OCI-LY3 (cell line): ENCODE measurements around the gene ANKRD55.
A peak's percentile ranks its signal among the peaks of the same experiment; 100 is the strongest.
"Not testable (repeated sequence)": the region's sequence is repeated elsewhere in the genome, so short reads cannot be mapped to it uniquely, and the experiment has no call there.

Experiments used
- H2AFZ ChIP-seq: fragments of 200-600, 300-600 bp; shearing (Covaris generic); 2 replicates; pipeline ENCODE4 v1.6.0; 2014; ENCODE audit warnings: antibody characterized with exemption, low read depth, low read length
- H3K27ac ChIP-seq: fragments of 200-600, 300-600 bp; sonication (generic); 2 replicates; pipeline ENCODE4 v1.5.1; 2014; ENCODE audit warnings: mild to moderate bottlenecking, low read length, moderate library complexity, mixed read lengths
- H3K27me3 ChIP-seq: fragments of 200-600, 300-600 bp; sonication (generic); 2 replicates; pipeline ENCODE4 v1.6.1; 2014; ENCODE audit warnings: low read depth, low read length, mixed read lengths
- H3K36me3 ChIP-seq: fragments of 200-600, 300-600 bp; sonication (generic); replicated peaks from 2 replicates; pipeline ENCODE3; 2014; ENCODE audit warnings: low read depth, low read length, mixed read lengths
- H3K4me1 ChIP-seq: fragments of 300-600, 200-600 bp; sonication (generic); 2 replicates; pipeline ENCODE4 v1.6.1; 2014; ENCODE audit warnings: low read length, mixed read lengths
- H3K4me2 ChIP-seq: fragments of 200-600, 300-600 bp; sonication (generic); 2 replicates; pipeline ENCODE4 v1.6.1; 2014; ENCODE audit warnings: low read length, mixed read lengths
- H3K4me3 ChIP-seq: fragments of 300-600, 200-600 bp; sonication (generic); 2 replicates; pipeline ENCODE4 v1.5.1; 2014; ENCODE audit warnings: antibody characterized with exemption, mild to moderate bottlenecking, low read length, moderate library complexity
- H3K79me2 ChIP-seq: fragments of 300-600, 200-600 bp; shearing (Covaris generic); 2 replicates; pipeline ENCODE4 v1.6.1; 2014; ENCODE audit warnings: mild to moderate bottlenecking, low read length, mixed read lengths
- H3K9ac ChIP-seq: fragments of 300-600, 200-600 bp; shearing (Covaris generic); 2 replicates; pipeline ENCODE4 v1.6.0; 2014; ENCODE audit warnings: mild to moderate bottlenecking, low read length, moderate library complexity
- H3K9me3 ChIP-seq: fragments of 200-600, 300-600 bp; shearing (Covaris generic); 2 replicates; pipeline ENCODE4 v1.6.1; 2014; ENCODE audit warnings: low read length, mixed read lengths; ENCODE audit not compliant: insufficient read depth
- H4K20me1 ChIP-seq: fragments of 200-600, 300-600 bp; sonication (generic); 2 replicates; pipeline ENCODE4 v1.6.1; 2016; ENCODE audit warnings: low read length, mixed read lengths; ENCODE audit not compliant: insufficient read depth
- EZH2phosphoT487 ChIP-seq: fragments of 200-600 bp; shearing (Covaris generic); IDR thresholded peaks from 2 replicates; pipeline ENCODE4 v1.6.1; 2018; ENCODE audit warnings: antibody characterized with exemption, mixed run types, low read depth
- TF ChIP-seq, protein P1 (sequence below): fragments of 200-600, 300-600 bp; sonication (generic); IDR thresholded peaks from 2 replicates; pipeline ENCODE4 v1.5.1; 2014; ENCODE audit warnings: antibody characterized with exemption, low read length, low read depth

ANKRD55 gene

DNA sequence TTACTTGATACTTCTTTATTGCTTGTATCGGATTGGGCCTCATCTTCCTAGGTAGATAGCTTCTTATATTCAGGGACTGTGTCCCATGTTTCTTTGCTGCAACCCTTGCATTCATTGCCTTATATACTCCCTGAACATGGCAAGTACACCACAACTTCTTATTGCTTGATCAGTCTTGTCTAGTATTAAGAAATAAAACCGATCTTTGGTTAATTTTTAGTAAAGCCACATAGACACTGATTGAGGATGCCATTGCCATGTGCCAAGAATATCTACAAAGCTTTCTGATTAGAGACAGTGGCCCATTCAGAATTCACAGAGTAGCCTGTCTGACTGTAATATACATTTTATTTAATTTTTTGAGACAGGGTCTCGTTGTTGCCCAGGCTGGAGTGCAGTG, 34.7 kb upstream of the ANKRD55 start:
- H3K27ac ChIP-seq: no peak overlapping the region
- H3K79me2 ChIP-seq: no peaks in the 10 kb centered on the region
- H2AFZ ChIP-seq: no peak overlapping the region
- no peaks in the 10 kb centered on the region for H3K27me3 ChIP-seq
- no peaks in the 10 kb centered on the region for H3K36me3 ChIP-seq
- TF ChIP-seq EZH2phosphoT487: no peak
- TF ChIP-seq, protein P1, sequence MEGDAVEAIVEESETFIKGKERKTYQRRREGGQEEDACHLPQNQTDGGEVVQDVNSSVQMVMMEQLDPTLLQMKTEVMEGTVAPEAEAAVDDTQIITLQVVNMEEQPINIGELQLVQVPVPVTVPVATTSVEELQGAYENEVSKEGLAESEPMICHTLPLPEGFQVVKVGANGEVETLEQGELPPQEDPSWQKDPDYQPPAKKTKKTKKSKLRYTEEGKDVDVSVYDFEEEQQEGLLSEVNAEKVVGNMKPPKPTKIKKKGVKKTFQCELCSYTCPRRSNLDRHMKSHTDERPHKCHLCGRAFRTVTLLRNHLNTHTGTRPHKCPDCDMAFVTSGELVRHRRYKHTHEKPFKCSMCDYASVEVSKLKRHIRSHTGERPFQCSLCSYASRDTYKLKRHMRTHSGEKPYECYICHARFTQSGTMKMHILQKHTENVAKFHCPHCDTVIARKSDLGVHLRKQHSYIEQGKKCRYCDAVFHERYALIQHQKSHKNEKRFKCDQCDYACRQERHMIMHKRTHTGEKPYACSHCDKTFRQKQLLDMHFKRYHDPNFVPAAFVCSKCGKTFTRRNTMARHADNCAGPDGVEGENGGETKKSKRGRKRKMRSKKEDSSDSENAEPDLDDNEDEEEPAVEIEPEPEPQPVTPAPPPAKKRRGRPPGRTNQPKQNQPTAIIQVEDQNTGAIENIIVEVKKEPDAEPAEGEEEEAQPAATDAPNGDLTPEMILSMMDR: no peak
- no peak overlapping the region for H3K4me2 ChIP-seq
- no peak overlapping the region for H3K4me3 ChIP-seq
- H3K9me3 ChIP-seq: no peaks in the 10 kb centered on the region
- no peaks in the 10 kb centered on the region for H4K20me1 ChIP-seq
- peaks cover 12% of the 10 kb centered on the region for H3K4me1 ChIP-seq
- H3K9ac ChIP-seq: no peak overlapping the region

DNA sequence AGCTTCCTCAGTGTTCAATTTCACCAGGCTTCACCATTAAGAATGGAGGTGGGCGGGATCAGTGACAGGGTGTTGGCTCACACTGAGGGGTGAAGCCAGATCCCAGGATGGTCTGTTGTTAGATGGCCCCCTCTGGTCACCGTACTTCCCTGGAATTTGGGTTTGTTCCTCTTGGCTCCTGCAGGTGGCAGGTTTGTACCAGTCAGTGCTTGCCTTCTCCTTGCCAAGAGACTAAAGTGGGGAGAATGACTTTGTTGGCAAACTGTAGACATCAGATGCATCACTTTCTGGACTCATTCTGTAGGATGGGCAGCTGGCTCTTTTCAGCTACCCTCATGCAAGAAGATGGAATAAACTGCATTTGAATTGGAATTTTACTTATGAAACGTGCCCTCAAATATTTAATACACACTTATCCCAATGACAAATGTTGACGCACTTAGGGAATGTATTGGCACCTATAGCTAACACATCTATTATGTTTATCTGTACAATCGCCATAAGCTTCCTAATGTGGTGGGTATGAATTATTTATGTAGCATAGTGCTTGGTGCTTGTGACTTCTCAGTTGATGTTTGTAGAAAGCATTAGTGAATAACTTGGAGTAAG, 31.4 kb upstream of the ANKRD55 start:
- no peak for TF ChIP-seq EZH2phosphoT487
- TF ChIP-seq, protein P1: peak; percentile 63
- Histone ChIP-seq H3K27me3 (no peaks in the 10 kb centered on the region), H3K27ac (no peak overlapping the region), H3K36me3 (no peaks in the 10 kb centered on the region), H2AFZ (no peak overlapping the region), H3K4me3 (no peak overlapping the region), H3K9me3 (no peaks in the 10 kb centered on the region), H3K4me2 (peak overlapping the region; percentile 28), H3K9ac (no peak overlapping the region), H4K20me1 (no peaks in the 10 kb centered on the region), H3K79me2 (no peaks in the 10 kb centered on the region), H3K4me1 (no peaks in the 10 kb centered on the region)

DNA sequence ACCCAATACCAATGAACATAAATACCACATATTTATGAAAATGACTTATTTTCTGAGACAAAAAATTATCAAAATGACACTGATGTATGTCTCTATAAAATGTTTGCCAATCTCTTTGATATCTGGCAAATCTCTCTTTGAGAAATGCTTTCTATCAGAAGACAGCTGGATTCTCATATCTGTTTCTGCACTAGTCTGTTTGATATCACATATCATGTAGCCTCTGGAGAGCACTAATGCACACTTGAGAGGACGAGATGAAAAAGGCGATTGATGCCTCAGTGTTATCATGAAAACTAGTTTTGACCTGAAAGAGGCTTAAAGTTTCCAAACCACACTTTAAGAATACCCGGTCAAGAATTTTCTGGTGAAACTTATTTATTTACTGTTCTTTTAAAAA, 29.1 kb upstream of the ANKRD55 start:
- H3K9ac ChIP-seq: no peak overlapping the region
- no peaks in the 10 kb centered on the region for H4K20me1 ChIP-seq
- no peaks in the 10 kb centered on the region for H3K27me3 ChIP-seq
- no peak overlapping the region for H3K27ac ChIP-seq
- H2AFZ ChIP-seq: no peak overlapping the region
- H3K4me2 ChIP-seq: no peak overlapping the region
- TF ChIP-seq, protein P1: no peak
- TF ChIP-seq EZH2phosphoT487: no peak
- no peaks in the 10 kb centered on the region for H3K79me2 ChIP-seq
- no peak overlapping the region for H3K4me3 ChIP-seq
- no peaks in the 10 kb centered on the region for H3K4me1 ChIP-seq
- H3K36me3 ChIP-seq: no peaks in the 10 kb centered on the region
- no peaks in the 10 kb centered on the region for H3K9me3 ChIP-seq

DNA sequence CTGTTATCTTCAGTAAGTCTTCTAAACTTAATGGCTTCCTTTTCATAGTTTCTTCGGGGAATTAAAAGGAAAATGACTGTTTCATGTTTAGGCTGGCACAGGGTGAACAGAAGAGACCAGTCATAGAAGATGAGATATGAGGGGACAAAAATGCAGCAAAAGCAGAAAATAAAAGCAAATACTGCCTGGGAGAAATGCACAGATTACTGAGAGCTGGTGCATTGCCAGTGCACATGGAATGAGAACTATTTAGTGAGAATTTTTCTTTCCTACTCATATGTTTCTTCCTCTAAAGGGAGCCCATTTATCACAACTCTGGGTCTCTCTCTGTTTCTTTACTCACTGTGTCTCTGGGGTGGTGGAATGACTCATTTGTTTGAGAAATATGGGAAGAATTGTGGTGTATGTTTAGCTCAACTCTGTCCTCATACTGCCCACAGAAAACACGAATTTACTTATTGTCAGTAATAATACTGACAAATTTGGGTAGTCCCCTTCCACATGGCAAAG, 25.9 kb upstream of the ANKRD55 start:
- no peak for TF ChIP-seq EZH2phosphoT487
- TF ChIP-seq, protein P1: no peak
- Histone ChIP-seq H3K36me3 (no peaks in the 10 kb centered on the region), H2AFZ (no peak overlapping the region), H3K4me2 (no peak overlapping the region), H3K4me3 (no peak overlapping the region), H4K20me1 (no peaks in the 10 kb centered on the region), H3K9me3 (no peaks in the 10 kb centered on the region), H3K9ac (no peak overlapping the region), H3K4me1 (no peaks in the 10 kb centered on the region), H3K27ac (no peak overlapping the region), H3K27me3 (no peaks in the 10 kb centered on the region), H3K79me2 (no peaks in the 10 kb centered on the region)

DNA sequence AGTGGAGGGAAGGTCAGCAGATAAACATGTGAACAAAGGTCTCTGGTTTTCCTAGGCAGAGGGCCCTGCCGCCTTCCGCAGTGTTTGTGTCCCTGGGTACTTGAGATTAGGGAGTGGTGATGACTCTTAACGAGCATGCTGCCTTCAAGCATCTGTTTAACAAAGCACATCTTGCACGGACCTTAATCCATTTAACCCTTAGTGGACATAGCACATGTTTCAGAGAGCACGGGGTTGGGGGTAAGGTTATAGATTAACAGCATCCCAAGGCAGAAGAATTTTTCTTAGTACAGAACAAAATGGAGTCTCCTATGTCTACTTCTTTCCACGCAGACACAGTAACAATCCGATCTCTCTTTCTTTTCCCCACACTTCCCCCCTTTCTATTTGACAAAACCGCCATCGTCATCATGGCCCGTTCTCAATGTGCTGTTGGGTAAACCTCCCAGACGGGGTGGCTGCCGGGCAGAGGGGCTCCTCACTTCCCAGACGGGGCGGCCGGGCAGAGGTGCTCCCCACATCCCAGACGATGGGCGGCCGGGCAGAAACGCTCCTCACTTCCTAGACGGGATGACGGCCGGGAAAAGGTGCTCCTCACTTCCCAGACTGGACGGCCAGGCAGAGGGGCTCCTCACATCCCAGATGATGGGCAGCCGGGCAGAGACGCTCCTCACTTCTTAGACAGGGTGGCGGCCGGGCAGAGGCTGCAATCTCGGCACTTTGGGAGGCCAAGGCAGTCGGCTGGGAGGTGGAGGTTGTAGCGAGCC, 24.8 kb upstream of the ANKRD55 start:
- not testable (repeated sequence) for H3K9ac ChIP-seq, H2AFZ ChIP-seq, H3K27ac ChIP-seq, H3K27me3 ChIP-seq, H3K4me1 ChIP-seq, H3K79me2 ChIP-seq, H3K4me3 ChIP-seq, H4K20me1 ChIP-seq, H3K9me3 ChIP-seq, H3K36me3 ChIP-seq, H3K4me2 ChIP-seq
